K562 (cell line): ENCODE results near the gene PIGL. TPM values are rescaled to one million over a fixed set of nuclear protein-coding genes. Genes with fewer than 3 reads are reported as not detected.
A peak's percentile ranks its signal among the peaks of the same experiment; 100 is the strongest.

Experiments used
- ATAC-seq: fragments of 200-7000 bp; cut with Tn5 transposase; 3 replicates; pipeline ENCODE4 v1.9.1; 2020; ENCODE audit warnings: moderate library complexity
- BruUV-seq: library from RNA; stranded (reverse); fragments of 400-500 nt; replicated peaks from 2 replicates; lab custom pipeline; 2021; lab: Mats Ljungman, UMichigan
- CTCF ChIA-PET: fragments of 300-600 bp; formaldehyde crosslinking; extraction: SDS; loops from one replicate; lab custom pipeline; 2021; ENCODE audit warnings: low intra/inter-chr PET ratio; lab: Yijun Ruan, JAX
- POLR2A ChIA-PET: fragments of 300-600, 350-650 bp; sonication (Branson Sonifier 250); formaldehyde crosslinking; extraction: SDS; loops from one replicate; lab custom pipeline; 2021; ENCODE audit warnings: antibody characterized with exemption, inconsistent platforms; lab: Yijun Ruan, JAX
- DNase-seq, 4 experiments: peaks; one replicate each; pipeline versions ENCODE4 v3.0.0 to v3.0.0-alpha.2; 2011 to 2018; ENCODE audit warnings: low spot score in 3 of 4, mixed read lengths in 3 of 4; ENCODE audit errors: extremely low read depth in 1 of 4
- FAIRE-seq: peaks from 2 replicates; lab custom pipeline; 2011; peaks lifted over from hg19 to GRCh38; lab: Jason Lieb, UNC
- H2AFZ ChIP-seq: 2 replicates; pipeline ENCODE4 v1.6.0; 2011; ENCODE audit warnings: low read depth, low read length, control low read depth, inconsistent platforms
- H3K27ac ChIP-seq: fragments of 200-600 bp; 3 replicates; pipeline ENCODE4 v1.8.0; 2011; ENCODE audit warnings: low read depth, mild to moderate bottlenecking, control low read depth, inconsistent platforms, low read length, moderate library complexity, mixed read lengths; ENCODE audit errors: extremely low read depth
- H3K27me3 ChIP-seq, 2 experiments: fragments of 300-600 bp in 1 of 2; 2 replicates in 1 of 2; 3 replicates in 1 of 2; pipeline versions ENCODE4 v1.6.0 to v1.8.0; 2011; ENCODE audit warnings: inconsistent platforms in 2 of 2, low read length in 2 of 2, mild to moderate bottlenecking in 1 of 2, mixed read lengths in 1 of 2, moderate library complexity in 1 of 2; ENCODE audit not compliant: control insufficient read depth in 2 of 2, insufficient read depth in 2 of 2
- H3K36me3 ChIP-seq: fragments of 300-600 bp; 3 replicates; pipeline ENCODE4 v1.8.0; 2011; ENCODE audit warnings: mild to moderate bottlenecking, low read length, inconsistent platforms; ENCODE audit not compliant: control insufficient read depth, insufficient read depth
- H3K4me1 ChIP-seq, 2 experiments: fragments of 200-600 bp in 1 of 2; replicated peaks in 1 of 2; 2 replicates in 1 of 2; 3 replicates in 1 of 2; pipeline versions ENCODE4 v1.5.1 to v1.8.0; 2011; ENCODE audit warnings: inconsistent platforms in 2 of 2, low read length in 2 of 2, mild to moderate bottlenecking in 1 of 2, mixed read lengths in 1 of 2, moderate library complexity in 1 of 2; ENCODE audit not compliant: control insufficient read depth in 2 of 2, insufficient read depth in 2 of 2
- H3K4me2 ChIP-seq: 2 replicates; pipeline ENCODE4 v1.6.1; 2011; ENCODE audit warnings: low read length, control low read depth, inconsistent platforms, mixed read lengths; ENCODE audit not compliant: insufficient read depth
- H3K4me3 ChIP-seq: fragments of 200-600 bp; sonication (generic), shearing (Covaris generic); 2 replicates; pipeline ENCODE4 v1.5.1; 2016; ENCODE audit warnings: control low read depth, inconsistent platforms
- H3K79me2 ChIP-seq: fragments of 200-600 bp; 3 replicates; pipeline ENCODE4 v1.8.0; 2011; ENCODE audit warnings: low read length, inconsistent platforms; ENCODE audit not compliant: control insufficient read depth, insufficient read depth
- H3K9ac ChIP-seq, 2 experiments: 2 replicates each; pipeline versions ENCODE4 v1.6.0 to v1.6.1; 2011; ENCODE audit warnings: low read depth in 2 of 2, low read length in 2 of 2, control low read depth in 1 of 2, inconsistent platforms in 1 of 2, mild to moderate bottlenecking in 1 of 2, mixed read lengths in 1 of 2; ENCODE audit not compliant: insufficient read depth in 1 of 2
- H3K9me1 ChIP-seq: one replicate; pipeline ENCODE4 v1.6.0; 2011; ENCODE audit warnings: inconsistent platforms, mild to moderate bottlenecking, low read length, moderate library complexity; ENCODE audit not compliant: control insufficient read depth, insufficient read depth
- H3K9me3 ChIP-seq: replicated peaks from 2 replicates; pipeline ENCODE4 v1.5.1; 2011; ENCODE audit warnings: low read depth, low read length, inconsistent platforms; ENCODE audit not compliant: control insufficient read depth, insufficient read depth
- H4K20me1 ChIP-seq: replicated peaks from 2 replicates; pipeline ENCODE4 v1.6.1; 2011; ENCODE audit warnings: low read length, inconsistent platforms, mixed read lengths; ENCODE audit not compliant: control insufficient read depth, insufficient read depth
- CAMTA2 ChIP-seq: fragments of 250-450 bp; sonication (Bioruptor Pico); conservative IDR thresholded peaks from 2 replicates; pipeline ENCODE4 v1.5.1; 2022
- GATAD2A ChIP-seq: fragments of 450-650 bp; IDR thresholded peaks from 2 replicates; pipeline ENCODE4 v1.6.1; 2017
- PTTG1 ChIP-seq: fragments of 450-650 bp; IDR thresholded peaks from 2 replicates; pipeline ENCODE4 v1.6.1; 2016; ENCODE audit warnings: low read depth, mild to moderate bottlenecking, missing genetic modification characterization, missing compliant biosample characterization
- PURB ChIP-seq: sonication (generic); formaldehyde crosslinking; IDR thresholded peaks from 2 replicates; pipeline ENCODE4 v1.9.0; 2021; ENCODE audit warnings: low read depth, mild to moderate bottlenecking, missing genetic modification reagents
- YY1 ChIP-seq, 3 experiments: IDR thresholded peaks; 2 replicates each; pipeline ENCODE4 v1.6.1; 2011; ENCODE audit warnings: low read length in 2 of 3, mild to moderate bottlenecking in 2 of 3, moderate library complexity in 2 of 3, borderline replicate concordance in 1 of 3, control low read depth in 1 of 3, low read depth in 1 of 3; ENCODE audit not compliant: insufficient read depth in 3 of 3, insufficient replicate concordance in 2 of 3, control insufficient read depth in 1 of 3, insufficient read length in 1 of 3; ENCODE audit errors: extremely low read depth in 1 of 3
- ZNF24 ChIP-seq: fragments of 450-650 bp; IDR thresholded peaks from 2 replicates; pipeline ENCODE4 v1.6.1; 2016
- ZNF253 ChIP-seq: fragments of 250-450 bp; sonication (Bioruptor Pico); conservative IDR thresholded peaks from 2 replicates; pipeline ENCODE4 v1.6.1; 2021; ENCODE audit warnings: mild to moderate bottlenecking
- ZNF717 ChIP-seq: fragments of 250-450 bp; sonication (Bioruptor Pico); IDR thresholded peaks from 2 replicates; pipeline ENCODE4 v1.5.0; 2021
- WGBS: fragments of 100-300 bp; shearing (Covaris generic); methylation state at CpG from one replicate; pipeline ENCODE4 v1.1.6; 2016; ENCODE audit warnings: low coverage, mixed read lengths; ENCODE audit not compliant: insufficient coverage; ENCODE audit errors: missing lambda C conversion rate; 5-methylcytosine and 5-hydroxymethylcytosine counted together
- in situ Hi-C: fragments of 300-500 bp; cut with MboI; formaldehyde crosslinking; loops from 4 replicates; pipeline ENCODE4 v1.15.0; 2018; ENCODE audit warnings: inconsistent platforms, mixed read lengths
- intact Hi-C: fragments of 100-400 bp; cut with micrococcal nuclease; formaldehyde crosslinking; loops from 2 replicates; pipeline ENCODE4 v1.14.2; 2022
- polyA plus RNA-seq, 8 experiments: library from polyadenylated mRNA; depleted of rRNA in 4 of 8; stranded (reverse) in 5 of 8; unstranded in 3 of 8; fragments of >200 nt; fragmentation: Nextera tagmentation in 2 of 8; fragmentation: Illumina TruSeq in 1 of 8; extraction: Ambion mirVana in 2 of 8; extraction: Trizol in 1 of 8; gene quantifications; 2 replicates each; pipeline versions ENCODE4 v1.2.1 to v1.2.3, GENCODE V29; 2011 to 2014; ENCODE audit warnings: inconsistent platforms in 1 of 8, missing spikeins in 1 of 8
- total RNA-seq, 7 experiments: library from RNA; depleted of rRNA in 6 of 7; stranded (reverse); fragments of >200 nt in 6 of 7; fragmentation: Illumina TruSeq in 2 of 7; extraction: Trizol in 2 of 7; gene quantifications; 2 replicates each; pipeline versions ENCODE4 v1.2.1 to v1.2.3, GENCODE V29; 2011 to 2021; ENCODE audit warnings: low replicate concordance in 1 of 7
- TF ChIP-seq, protein P1 (sequence below): fragments of 450-650 bp; conservative IDR thresholded peaks from 2 replicates; pipeline ENCODE4 v1.6.1; 2016; ENCODE audit warnings: missing genetic modification characterization, low read depth, mild to moderate bottlenecking, missing compliant biosample characterization, moderate library complexity
- TF ChIP-seq, protein P2 (sequence below): fragments of 250-450 bp; sonication (Bioruptor Pico); IDR thresholded peaks from 2 replicates; pipeline ENCODE4 v1.5.0; 2022; ENCODE audit warnings: mild to moderate bottlenecking
- TF ChIP-seq, protein P3 (sequence below): sonication (generic); formaldehyde crosslinking; IDR thresholded peaks from 2 replicates; pipeline ENCODE4 v1.8.1; 2023; ENCODE audit warnings: mild to moderate bottlenecking, missing genetic modification reagents

PIGL gene
- total and polyA plus RNA-seq, 9 of the 15 experiments (the other 6 are each of a cell fraction or from before 2014, with no cell fraction given) = 19.9 to 55.3 (median 29.6) TPM

DNA sequence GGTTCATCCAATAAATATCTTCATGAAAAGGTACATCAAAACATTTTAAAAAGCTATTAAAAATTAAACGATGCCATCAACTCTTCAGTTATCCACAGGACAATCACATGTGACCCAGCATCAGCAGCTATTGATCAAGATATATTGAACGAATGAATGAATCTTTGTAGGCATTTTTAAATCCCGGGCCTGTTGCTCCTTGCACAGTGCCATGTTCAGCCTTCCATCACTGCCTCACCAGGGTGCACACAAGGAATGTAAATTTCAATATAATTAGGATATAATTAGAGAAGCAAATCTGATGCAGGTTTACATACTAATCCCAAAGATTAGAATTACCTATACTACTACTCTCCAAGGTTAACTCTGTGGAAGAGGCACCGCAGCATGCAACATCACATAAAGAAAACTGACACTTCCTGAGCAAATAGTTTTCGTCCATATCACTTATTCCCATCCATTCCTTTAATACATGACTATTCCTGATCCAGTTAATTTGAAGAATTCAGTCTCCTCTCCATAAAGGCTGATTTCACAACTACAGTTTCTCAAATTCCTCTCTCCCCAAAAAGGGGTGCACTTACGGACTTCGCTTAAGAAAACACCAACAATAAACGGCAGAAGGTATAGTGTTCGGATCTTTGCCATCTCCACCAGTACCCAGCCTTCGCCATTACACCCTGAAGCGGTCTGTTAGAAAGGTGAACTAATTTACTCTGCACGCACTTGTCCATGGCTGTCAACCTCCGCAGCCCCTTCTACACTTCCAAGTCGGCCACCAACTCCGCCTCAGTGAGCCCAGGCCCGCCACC is 2.6 kb upstream of the PIGL start:
- TF ChIP-seq GATAD2A = no peak
- TF ChIP-seq, protein P1, sequence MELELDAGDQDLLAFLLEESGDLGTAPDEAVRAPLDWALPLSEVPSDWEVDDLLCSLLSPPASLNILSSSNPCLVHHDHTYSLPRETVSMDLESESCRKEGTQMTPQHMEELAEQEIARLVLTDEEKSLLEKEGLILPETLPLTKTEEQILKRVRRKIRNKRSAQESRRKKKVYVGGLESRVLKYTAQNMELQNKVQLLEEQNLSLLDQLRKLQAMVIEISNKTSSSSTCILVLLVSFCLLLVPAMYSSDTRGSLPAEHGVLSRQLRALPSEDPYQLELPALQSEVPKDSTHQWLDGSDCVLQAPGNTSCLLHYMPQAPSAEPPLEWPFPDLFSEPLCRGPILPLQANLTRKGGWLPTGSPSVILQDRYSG (tag) = no peak
- TF ChIP-seq PURB (CRISPR knock-in tag) = no peak
- TF ChIP-seq CAMTA2 (CRISPR knock-in tag) = no peak
- TF ChIP-seq, protein P2, sequence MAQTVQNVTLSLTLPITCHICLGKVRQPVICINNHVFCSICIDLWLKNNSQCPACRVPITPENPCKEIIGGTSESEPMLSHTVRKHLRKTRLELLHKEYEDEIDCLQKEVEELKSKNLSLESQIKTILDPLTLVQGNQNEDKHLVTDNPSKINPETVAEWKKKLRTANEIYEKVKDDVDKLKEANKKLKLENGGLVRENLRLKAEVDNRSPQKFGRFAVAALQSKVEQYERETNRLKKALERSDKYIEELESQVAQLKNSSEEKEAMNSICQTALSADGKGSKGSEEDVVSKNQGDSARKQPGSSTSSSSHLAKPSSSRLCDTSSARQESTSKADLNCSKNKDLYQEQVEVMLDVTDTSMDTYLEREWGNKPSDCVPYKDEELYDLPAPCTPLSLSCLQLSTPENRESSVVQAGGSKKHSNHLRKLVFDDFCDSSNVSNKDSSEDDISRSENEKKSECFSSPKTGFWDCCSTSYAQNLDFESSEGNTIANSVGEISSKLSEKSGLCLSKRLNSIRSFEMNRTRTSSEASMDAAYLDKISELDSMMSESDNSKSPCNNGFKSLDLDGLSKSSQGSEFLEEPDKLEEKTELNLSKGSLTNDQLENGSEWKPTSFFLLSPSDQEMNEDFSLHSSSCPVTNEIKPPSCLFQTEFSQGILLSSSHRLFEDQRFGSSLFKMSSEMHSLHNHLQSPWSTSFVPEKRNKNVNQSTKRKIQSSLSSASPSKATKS = no peak
- TF ChIP-seq ZNF253 (CRISPR knock-in tag) = no peak
- TF ChIP-seq ZNF24 = 0 out of 2 replicates have a peak, but pooled peaks have one; percentile 21
- TF ChIP-seq, protein P3, sequence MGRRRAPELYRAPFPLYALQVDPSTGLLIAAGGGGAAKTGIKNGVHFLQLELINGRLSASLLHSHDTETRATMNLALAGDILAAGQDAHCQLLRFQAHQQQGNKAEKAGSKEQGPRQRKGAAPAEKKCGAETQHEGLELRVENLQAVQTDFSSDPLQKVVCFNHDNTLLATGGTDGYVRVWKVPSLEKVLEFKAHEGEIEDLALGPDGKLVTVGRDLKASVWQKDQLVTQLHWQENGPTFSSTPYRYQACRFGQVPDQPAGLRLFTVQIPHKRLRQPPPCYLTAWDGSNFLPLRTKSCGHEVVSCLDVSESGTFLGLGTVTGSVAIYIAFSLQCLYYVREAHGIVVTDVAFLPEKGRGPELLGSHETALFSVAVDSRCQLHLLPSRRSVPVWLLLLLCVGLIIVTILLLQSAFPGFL (CRISPR knock-in tag) = no peak
- TF ChIP-seq YY1 (IDR thresholded peaks at IDR 0.05; ENCODE audit: borderline replicate concordance in 1 of 3, control insufficient read depth in 1 of 3, extremely low read depth in 1 of 3, insufficient read depth in 3 of 3, insufficient read length in 1 of 3, insufficient replicate concordance in 2 of 3, low read depth in 1 of 3, low read length in 2 of 3) = peak in 1 of 3 experiments; percentile 32
- no peak for TF ChIP-seq ZNF717 (CRISPR knock-in tag)
- no peak for TF ChIP-seq PTTG1 (tag)
- Histone ChIP-seq H4K20me1 (0 out of 2 replicates have a peak, but pooled peaks cover 3% of the 10 kb centered on the region), H2AFZ (peak overlapping the region; percentile 78; the same call in 1 of the 2 replicates), H3K4me1 (peaks cover 0 to 12% of the 10 kb centered on the region in 2 experiments; a peak in 2 of 5 replicates), H3K4me3 (peak overlapping the region; percentile 97), H3K9me3 (no peaks in the 10 kb centered on the region), H3K9ac (peak overlapping the region; percentile 96 to 99), H3K9me1 (no peaks in the 10 kb centered on the region), H3K4me2 (peak overlapping the region; percentile 84), H3K27me3 (no peaks in the 10 kb centered on the region), H3K79me2 (peaks cover 94% of the 10 kb centered on the region), H3K36me3 (peaks cover 6% of the 10 kb centered on the region; the same call in 1 of the 3 replicates), H3K27ac (peak overlapping the region; percentile 97)
- FAIRE-seq = no peak
- in situ Hi-C loops (no loop called here), intact Hi-C loops (loop anchor here (5.0 to 10.0 kb wide), 2 partner anchors 73 to 210 kb away; no protein-coding TSS in a partner anchor)
- no peak for DNase-seq
- POLR2A ChIA-PET = interaction anchor here (1.6 kb wide), 1 partner anchor 168 kb away, joined by 10 read pairs; no protein-coding TSS in a partner anchor
- CTCF ChIA-PET = no interaction called here
- WGBS = under 1% methylated on average over 16 of the region's 16 CpGs
- ATAC-seq = no peak
- no TSS peak for BruUV-seq
